ENCODE results near the gene FGD6. TPM values are rescaled to one million over a fixed set of nuclear protein-coding genes. Genes with fewer than 3 reads are reported as not detected.

FGD6 gene
- total RNA-seq, 3 donors from 2014 or later, result 20.5 to 52.1 (median 24.2) TPM

- Histone ChIP-seq H3K4me1 (ENCODE audit: low read depth) (no peaks in the 10 kb centered on the region), H3K36me3 (ENCODE audit: low read depth) (no peaks in the 10 kb centered on the region), H3K9me3 (no peaks in the 10 kb centered on the region), H3K4me3 (peak overlapping the region; percentile 99)
- ATAC-seq (no peak), DNase-seq (peak in 1 of 3 donors; percentile 34)
- intact Hi-C loops (cut with DNase I, micrococcal nuclease), result no loop called here
- TF ChIP-seq CTCF (IDR thresholded peaks at IDR 0.05), result peak; percentile 85
These were observed 143.4 kb downstream of the FGD6 start for GRCh38 chr12:95073698-95074520.

GRCh38 chr12:95072900-95073697 is 144.2 kb downstream of the FGD6 start, which contains the start of gene NR2C1:
Gene NR2C1, minus strand, starts transcription at chr12:95073618. Its CDS starts 6,234 bp downstream, at chr12:95067384.
- Histone ChIP-seq H3K4me1 (ENCODE audit: low read depth) (no peaks in the 10 kb centered on the region), H3K36me3 (ENCODE audit: low read depth) (no peaks in the 10 kb centered on the region), H3K9me3 (no peaks in the 10 kb centered on the region), H3K4me3 (peak within 1 kb of the TSS; percentile 99)
- peak; percentile 93 to 96 (median 93) for DNase-seq
- intact Hi-C loops (cut with DNase I, micrococcal nuclease), result no loop called here
- no peak for TF ChIP-seq CTCF (IDR thresholded peaks at IDR 0.05)
- ATAC-seq, result peak; percentile 99

- intact Hi-C loops (cut with DNase I, micrococcal nuclease), result no loop called here
- H3K36me3 ChIP-seq (ENCODE audit: low read depth), result no peaks in the 10 kb centered on the region
- H3K4me3 ChIP-seq, result no peak overlapping the region
- no peaks in the 10 kb centered on the region for H3K9me3 ChIP-seq
- TF ChIP-seq CTCF (IDR thresholded peaks at IDR 0.05), result no peak
- ATAC-seq (no peak), DNase-seq (no peak)
- no peaks in the 10 kb centered on the region for H3K4me1 ChIP-seq (ENCODE audit: low read depth)
These were observed 146.9 kb downstream of the FGD6 start for GRCh38 chr12:95070378-95070777.

GRCh38 chr12:95066091-95066855 is 151.0 kb downstream of the FGD6 start:
- H3K4me3 ChIP-seq, result no peak overlapping the region
- intact Hi-C loops (cut with DNase I, micrococcal nuclease), result no loop called here
- no peaks in the 10 kb centered on the region for H3K9me3 ChIP-seq
- ATAC-seq (no peak), DNase-seq (no peak)
- no peaks in the 10 kb centered on the region for H3K4me1 ChIP-seq (ENCODE audit: low read depth)
- no peaks in the 10 kb centered on the region for H3K36me3 ChIP-seq (ENCODE audit: low read depth)
- no peak for TF ChIP-seq CTCF (IDR thresholded peaks at IDR 0.05)

- Histone ChIP-seq H3K36me3 (ENCODE audit: low read depth) (peaks cover 12% of the 10 kb centered on the region), H3K4me1 (ENCODE audit: low read depth) (no peaks in the 10 kb centered on the region), H3K9me3 (no peaks in the 10 kb centered on the region), H3K4me3 (no peak overlapping the region)
- intact Hi-C loops (cut with DNase I, micrococcal nuclease), result no loop called here
- ATAC-seq (no peak), DNase-seq (no peak)
- no peak for TF ChIP-seq CTCF (IDR thresholded peaks at IDR 0.05)
These were observed 156.3 kb downstream of the FGD6 start for GRCh38 chr12:95060951-95061350.

All from mucosa of descending colon (tissue), 3 donors.